Hypothalamus (tissue), 51 donors: ENCODE measurements around the gene PPIP5K2.

Experiments
- DNase-seq, 51 donors: peaks; one replicate each; lab custom pipeline; 2025; lab: John Stamatoyannopoulos, UW

The PPIP5K2 gene

GRCh38 chr5:103235891-103236290 is 115.8 kb downstream of the PPIP5K2 start:
- no peak for DNase-seq

- no peak for DNase-seq
Observed at GRCh38 chr5:103237778-103238177, 117.7 kb downstream of the PPIP5K2 start.

- DNase-seq, result no peak
Observed at GRCh38 chr5:103243665-103244064, 123.6 kb downstream of the PPIP5K2 start.

- DNase-seq, result no peak
Observed at GRCh38 chr5:103244398-103244797, 124.3 kb downstream of the PPIP5K2 start.

GRCh38 chr5:103245761-103246160 is 125.7 kb downstream of the PPIP5K2 start:
- DNase-seq, result no peak

GRCh38 chr5:103247118-103247517 is 127.0 kb downstream of the PPIP5K2 start:
- no peak for DNase-seq

GRCh38 chr5:103249068-103249467 is 129.0 kb downstream of the PPIP5K2 start:
- DNase-seq, result no peak

- no peak for DNase-seq
Observed at GRCh38 chr5:103254921-103255320, 134.8 kb downstream of the PPIP5K2 start.

- no peak for DNase-seq
Observed at GRCh38 chr5:103255691-103256090, 135.6 kb downstream of the PPIP5K2 start.

- no peak for DNase-seq
Observed at GRCh38 chr5:103256178-103256577, 136.1 kb downstream of the PPIP5K2 start.

GRCh38 chr5:103258368-103258956 is 138.4 kb downstream of the PPIP5K2 start, which contains the start of gene MACIR:
Gene MACIR, plus strand, starts transcription at chr5:103258763. Its CDS starts 17,157 bp downstream, at chr5:103275920.
- DNase-seq, result peak; percentile 68 to 98 (median 91)

GRCh38 chr5:103258957-103259704 is 139.0 kb downstream of the PPIP5K2 start:
- DNase-seq, result peak in 45 of 51 donors; percentile 33 to 91 (median 65)

- peak in 19 of 51 donors; percentile 6 to 85 (median 51) for DNase-seq
Observed at GRCh38 chr5:103259705-103260355, 139.7 kb downstream of the PPIP5K2 start.

- no peak for DNase-seq
Observed at GRCh38 chr5:103260951-103261350, 140.8 kb downstream of the PPIP5K2 start.
